Stimulated activated CD4-positive, alpha-beta T cell treated with anti-CD3 and anti-CD28 coated beads, Interleukin-12 subunit alpha, Interleukin-12 subunit beta, amount 100 ng/mL, for 24 hours (primary cell): ENCODE measurements around the gene ITGA2B.
"Not testable (repeated sequence)": the region's sequence is repeated elsewhere in the genome, so short reads cannot be mapped to it uniquely, and the experiment has no call there.

ENCODE experiments used
- DNase-seq, 2 experiments: peaks; one replicate each; pipeline ENCODE4 v3.0.0-alpha.2; 2020; ENCODE audit warnings: low read depth in 2 of 2

ITGA2B gene

DNA sequence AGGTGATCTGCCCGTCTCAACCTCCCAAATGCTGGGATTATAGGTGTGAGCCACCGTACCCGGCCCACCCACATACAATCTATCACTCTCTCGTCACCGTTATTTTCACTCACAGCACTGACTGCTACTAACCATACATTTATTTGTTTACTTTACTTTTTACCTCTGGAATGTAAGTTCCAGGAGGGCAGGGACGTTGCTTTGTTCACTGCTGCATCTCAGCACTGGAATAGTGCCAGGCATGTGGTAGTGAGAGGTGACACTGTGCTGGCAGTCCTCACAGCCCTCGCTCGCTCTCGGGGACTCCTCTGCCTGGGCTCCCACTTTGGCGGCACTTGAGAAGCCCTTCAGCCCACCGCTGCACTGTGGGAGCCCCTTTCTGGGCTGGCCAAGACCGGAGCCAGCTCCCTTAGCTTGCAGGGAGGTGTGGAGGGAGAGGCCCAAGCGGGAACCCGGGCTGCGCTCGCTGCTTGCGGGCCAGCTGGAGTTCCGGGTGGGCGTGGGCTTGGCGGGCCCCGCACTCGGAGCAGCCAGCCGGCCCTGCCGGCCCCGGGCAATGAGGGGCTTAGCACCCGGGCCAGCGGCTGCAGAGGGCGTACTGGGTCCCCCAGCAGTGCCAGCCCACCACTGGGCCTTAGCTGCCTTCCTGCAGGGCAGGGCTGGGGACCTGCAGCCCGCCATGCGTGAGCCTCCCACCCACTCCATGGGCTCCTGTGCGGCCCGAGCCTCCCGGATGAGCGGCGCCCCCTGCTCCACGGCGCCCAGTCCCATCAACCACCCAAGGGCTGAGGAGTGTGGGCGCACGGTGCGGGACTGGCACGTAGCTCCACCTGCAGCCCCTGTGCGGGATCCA lies 20.8 kb downstream of the ITGA2B start:
- not testable (repeated sequence) for DNase-seq

DNA sequence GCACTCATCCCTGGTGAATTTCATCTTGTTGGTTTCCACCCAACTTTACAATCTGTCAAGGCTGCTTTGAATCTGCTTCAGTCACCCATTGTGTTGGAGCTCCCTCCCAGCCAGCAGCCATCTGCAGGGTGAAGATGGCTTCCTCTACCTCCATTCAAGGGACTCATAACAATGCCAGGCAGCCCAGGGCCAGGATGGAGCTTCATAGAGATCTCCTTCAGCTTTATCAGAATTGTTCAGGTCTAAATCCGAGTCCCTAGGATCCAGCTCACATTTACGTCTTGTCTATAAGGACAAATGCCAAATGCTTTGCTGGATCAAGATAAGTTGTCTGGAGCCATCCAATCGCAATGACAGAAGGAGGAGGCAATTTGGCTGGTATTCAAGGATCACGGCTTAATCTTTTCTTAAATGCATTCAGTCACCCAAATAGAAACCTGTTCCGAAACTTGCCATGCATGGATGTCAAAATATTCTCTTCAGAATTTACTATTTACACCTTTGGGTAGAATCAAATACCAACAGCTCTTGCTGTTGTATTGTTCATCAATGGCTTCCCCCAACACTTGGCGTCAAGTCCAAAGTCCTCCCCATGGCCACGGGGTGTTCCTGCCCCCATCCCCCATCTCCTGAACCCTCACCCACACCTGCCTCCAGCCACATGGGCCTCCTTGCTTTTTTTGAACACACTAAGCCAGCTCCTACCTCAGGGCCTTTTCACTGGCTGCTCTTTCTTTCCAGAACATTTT lies 22.0 kb downstream of the ITGA2B start:
- no peak for DNase-seq

DNA sequence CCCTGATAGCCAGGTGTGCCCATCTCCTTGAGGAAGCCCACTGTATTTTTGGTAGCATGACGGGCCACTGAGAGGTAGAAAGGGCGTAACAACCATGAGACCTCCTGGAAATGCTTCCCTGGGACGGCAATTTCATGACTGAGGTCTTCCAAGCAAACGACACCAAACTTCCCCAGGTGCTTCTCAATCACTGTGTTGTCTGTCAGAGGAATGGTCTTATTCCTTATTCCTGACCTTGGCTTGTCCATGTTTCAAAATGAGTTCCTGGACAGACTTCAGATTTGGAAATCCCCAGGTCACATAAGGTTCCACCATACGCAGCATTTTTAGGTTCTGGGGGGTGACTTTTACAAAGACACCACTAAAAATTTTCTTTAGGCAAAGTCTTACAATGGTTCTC lies 24.4 kb downstream of the ITGA2B start:
- not testable (repeated sequence) for DNase-seq

DNA sequence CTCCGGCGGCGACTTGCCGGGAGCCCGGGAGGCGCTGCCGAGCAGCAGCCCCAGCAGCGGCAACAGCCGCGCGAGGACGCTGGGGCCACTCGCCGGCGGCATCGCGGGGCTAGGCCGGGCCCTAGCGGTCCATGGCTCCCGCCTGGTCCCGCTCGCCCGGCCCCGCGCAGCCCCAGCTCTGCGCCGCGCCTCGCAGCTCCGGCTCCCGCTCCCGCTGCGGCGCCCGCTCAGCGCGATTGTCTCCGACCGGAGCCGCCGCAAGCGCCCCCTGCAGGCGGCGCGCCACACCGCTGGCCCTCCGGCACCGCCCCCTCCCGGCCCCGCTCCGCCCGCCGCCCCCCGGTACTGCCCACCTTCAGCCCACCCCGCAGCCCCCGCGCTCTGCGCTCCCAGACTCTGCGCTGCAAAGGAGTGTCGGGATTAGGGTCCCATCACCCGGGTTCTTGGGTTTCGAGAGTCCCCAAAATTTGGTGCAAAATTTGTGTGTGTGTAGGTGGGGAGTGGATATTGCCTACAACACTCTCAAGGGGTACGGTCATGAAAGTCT lies 25.8 kb downstream of the ITGA2B start, which contains the start of gene FAM171A2:
Gene FAM171A2, minus strand, starts transcription at position 241 of the 547 bp plus-strand sequence. Its CDS starts 139 bp downstream, at position 102.
- peak in 1 of 2 experiments; percentile 48 for DNase-seq

DNA sequence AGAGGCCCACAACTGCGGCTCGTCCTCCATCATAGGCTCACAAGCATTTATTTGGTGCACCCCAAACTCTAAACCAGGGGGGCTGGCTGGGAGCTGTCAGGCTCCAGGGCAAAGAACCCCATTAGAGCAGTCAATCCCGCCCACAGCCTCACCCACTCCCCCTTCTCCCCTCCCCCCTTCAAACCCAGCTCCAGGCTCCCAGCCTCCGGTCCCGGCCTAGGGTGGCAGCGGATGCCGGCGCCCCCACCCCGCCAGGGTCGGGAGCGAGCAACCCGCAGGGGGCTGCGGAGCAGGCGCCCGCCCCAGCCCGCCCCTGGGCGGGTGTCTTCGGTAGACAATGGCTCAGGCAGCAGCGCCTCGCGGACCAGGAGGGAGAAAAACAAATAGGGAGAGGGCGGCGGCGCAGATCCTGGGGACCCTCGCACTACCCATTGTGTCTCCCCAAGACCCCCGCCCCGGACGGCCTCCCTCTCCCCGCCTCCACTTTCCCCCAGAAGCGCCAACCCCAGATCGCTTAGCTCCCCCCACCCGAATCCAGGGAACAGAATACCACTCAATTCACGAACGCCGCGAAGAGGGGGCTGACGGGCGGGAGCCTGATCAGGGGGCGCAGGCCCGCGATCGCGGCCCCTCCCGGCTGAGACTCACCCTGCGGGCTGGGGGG lies 26.4 kb downstream of the ITGA2B start:
- DNase-seq: no peak

DNA sequence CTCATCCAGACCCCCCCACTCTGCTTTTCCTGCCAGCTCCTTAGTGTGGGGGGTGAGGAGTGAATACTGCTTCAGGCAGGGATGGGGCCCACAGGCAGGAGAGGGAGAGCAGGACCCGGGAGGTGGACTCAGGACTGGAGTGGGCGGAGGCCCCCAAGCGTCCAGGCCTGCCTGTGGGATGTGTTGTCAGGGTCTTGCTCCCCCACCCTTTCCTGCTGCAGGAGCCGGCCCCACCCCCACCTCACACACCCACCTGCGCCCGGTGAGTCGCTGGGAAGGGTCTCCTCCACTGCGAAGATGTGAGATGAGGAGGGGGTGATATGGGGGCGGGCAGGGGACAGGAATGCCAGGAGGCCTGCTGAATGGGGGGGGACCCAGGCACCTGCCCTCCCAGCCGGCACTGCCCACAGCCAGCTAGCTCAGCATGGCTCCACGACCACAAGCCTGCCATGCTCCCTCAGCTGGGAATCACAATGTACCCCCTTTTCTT lies 26.9 kb downstream of the ITGA2B start:
- no peak for DNase-seq

DNA sequence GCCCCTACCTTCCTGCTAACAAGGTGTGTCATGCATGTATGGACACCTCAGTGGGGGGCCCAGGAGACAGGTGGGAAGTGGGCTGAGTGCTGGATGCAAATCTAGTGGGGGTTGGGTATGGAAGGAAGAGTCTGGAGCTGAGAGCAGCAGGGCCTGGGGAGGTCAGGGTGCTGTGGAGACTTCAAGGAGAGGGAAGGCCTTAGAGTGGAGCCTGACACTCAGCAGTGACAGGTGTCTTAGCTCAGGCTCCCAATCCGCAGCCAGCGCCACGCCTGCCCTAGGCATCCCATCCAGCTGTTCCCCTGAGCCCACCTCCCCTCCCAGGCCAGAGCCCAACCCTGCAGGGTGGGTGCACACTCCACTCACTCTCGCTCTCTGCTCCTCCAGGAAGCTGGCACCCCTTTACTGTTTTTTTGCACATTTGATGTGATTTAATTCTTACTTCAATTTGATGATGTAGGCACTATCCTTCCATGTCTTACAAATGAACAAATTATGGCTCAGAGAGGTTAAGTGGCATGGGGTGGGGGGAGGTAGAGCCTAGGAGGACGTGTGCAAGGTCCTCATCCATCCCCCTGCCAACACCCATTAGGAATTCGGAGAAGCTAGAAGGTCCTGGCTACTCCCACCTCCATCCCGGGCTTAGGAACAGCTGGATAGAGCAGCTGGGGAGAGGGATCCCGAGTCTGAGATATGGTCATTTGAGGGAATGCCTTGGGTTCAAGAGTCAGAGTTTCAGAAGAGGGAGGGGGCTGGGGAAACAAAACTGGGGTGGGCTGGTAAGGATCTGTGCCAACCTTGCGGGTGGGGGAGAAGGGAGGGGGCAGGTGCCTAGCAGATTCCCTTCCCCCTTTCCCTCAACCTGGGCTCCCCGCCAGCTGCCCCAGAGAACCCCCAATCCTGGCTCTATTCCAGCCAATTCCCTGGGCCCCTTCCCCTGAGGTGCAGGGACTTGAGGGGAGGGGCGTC lies 27.9 kb downstream of the ITGA2B start:
- no peak for DNase-seq

DNA sequence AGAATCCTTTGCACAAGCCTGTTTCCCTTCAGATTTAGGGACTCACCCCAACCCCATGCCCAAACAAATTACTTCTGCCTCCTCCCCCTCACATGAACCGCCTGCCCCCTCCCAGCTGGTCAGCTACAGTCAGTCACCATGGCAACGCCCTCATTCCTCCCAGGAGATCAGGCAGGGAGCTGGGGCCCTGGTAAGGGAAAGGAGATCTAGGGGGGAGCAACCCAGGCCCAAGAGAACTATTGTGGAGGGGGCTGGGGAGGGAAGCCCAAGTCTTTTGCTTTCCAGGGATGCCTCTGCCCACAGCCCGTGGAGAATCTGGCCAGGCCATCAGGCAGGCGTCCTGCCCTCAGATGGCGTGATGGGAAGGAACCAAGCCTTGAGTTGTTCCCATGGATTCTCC lies 28.6 kb downstream of the ITGA2B start:
- no peak for DNase-seq

DNA sequence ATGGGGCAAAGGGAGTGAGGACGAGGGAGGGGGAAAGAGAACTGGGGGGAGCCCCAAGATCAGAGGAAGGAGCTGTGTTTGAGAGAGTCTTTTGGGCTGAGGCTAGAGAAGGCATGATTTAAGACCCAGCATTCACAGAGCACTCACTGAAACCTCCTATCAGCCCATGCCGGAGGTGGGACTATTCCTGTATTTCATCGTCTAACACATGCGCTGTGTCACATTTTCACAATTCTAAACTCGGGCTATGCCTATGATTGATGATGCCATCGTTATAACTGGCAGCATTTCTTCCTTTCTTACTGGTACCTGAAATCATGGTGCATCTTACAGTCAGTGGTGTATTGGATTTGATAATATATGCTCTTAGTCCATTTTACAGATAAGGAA lies 29.3 kb downstream of the ITGA2B start:
- no peak for DNase-seq

DNA sequence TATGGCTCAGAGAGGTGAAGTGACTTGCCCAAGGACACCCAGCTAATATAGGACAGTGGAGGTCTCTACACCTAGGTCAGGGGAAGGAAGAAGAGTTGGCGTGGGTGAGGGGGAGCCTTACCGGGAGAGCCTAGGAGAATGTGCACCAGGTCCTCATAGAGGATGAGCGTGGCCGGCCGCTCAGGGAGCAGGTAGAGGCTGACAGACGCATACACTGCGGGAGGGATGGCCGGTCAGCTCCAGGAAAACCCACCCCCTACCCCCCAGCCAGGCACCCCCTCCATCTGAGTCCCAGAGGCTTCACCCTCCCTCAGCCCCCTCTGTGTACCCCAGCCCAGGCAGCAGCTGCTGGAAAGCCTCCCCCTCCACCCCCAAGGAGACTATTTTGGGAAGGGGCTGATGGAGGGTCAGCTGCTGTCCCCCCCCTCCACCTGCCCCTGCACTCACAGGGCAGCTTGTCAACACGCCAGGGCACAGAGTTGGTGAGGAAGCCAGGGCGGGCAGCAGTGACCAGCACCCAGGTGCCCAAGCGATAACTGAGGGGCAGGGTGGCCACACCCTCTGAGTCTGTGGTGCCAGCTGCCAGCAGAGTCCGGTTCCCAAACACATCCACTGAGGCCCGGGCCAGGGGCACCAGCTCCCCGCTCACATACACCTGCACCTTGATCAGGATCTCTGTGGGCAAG lies 29.8 kb downstream of the ITGA2B start:
- DNase-seq: no peak

DNA sequence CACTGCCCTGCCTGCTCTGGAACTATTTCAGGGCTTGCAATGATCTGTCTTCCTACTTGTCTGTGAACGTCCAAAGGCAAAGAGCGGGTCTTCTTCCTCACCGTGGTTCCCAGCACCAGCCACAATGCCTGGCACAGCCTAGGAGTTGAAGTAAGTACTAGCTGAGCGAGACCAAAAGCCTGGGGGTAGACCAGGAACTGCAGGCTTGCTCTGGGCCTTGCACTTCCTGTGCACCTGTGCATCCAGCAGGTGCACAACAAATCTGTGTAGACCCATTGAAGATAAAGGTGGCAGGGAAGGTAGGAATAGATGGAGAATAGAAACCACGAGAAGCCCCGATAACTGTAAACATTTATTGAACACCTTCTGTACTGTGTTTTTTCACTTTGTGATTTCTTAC lies 30.4 kb downstream of the ITGA2B start:
- DNase-seq: no peak

DNA sequence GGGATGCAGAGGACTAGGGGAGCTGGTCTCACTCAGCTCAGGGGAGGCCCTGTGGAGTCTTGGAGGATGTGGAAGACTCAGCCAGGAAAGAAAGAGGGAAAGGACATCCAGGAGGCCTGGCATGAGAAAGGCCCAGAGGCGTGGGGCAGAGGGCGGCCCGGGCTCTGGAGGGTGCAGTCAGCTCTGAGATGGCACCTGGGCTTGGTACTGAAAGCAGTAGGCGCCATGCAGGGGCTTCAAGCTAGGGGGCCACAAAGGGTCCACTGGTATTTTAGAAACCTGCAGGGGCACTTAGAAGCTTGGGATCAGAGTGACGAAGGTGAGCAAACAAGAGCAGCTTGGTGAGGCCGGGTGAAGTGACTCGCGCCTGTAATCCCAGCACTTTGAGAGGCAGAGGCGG lies 31.4 kb downstream of the ITGA2B start:
- DNase-seq: no peak

DNA sequence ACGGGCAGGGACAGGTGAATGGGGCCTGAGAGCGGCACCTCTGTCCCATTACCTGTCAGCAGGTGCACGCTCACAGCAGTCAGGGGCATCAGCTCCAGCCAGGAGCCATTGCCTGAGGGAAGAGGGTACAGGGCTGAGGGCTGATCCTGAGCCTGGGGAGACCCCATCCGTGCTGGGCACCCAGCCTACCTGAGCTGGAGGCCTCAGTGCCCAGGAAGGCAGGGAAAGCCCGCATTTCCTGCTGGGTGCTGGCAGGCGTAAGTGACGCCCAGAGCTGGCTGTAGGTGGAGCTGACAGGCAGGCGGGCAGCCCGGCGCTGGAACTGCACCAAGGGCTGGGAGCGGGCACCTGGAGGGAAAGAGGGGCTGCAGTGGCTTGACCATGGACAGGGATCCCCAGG lies 33.2 kb downstream of the ITGA2B start:
- no peak for DNase-seq

DNA sequence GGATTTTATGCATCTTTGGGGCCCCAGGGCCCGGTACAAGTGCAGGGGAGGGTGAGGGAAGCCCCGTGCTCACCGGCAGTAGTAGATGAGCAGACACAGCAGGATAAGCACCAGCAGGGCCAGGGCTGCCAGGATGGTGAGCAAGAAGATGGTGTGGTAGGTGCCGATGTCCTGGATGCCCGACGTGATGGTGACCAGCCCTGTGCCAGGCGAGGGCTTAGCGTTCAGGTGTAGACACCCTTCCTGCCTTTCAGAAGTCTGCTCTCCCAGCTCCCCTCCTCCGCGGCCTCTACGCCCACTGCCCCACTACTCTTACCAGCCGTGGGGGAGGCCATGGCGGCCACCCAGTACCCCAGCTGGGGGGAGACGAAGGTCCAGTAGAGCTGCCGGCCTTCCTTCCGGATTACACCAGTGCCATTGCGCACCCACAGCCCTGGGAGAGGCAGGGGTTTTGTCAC lies 33.8 kb downstream of the ITGA2B start:
- no peak for DNase-seq

DNA sequence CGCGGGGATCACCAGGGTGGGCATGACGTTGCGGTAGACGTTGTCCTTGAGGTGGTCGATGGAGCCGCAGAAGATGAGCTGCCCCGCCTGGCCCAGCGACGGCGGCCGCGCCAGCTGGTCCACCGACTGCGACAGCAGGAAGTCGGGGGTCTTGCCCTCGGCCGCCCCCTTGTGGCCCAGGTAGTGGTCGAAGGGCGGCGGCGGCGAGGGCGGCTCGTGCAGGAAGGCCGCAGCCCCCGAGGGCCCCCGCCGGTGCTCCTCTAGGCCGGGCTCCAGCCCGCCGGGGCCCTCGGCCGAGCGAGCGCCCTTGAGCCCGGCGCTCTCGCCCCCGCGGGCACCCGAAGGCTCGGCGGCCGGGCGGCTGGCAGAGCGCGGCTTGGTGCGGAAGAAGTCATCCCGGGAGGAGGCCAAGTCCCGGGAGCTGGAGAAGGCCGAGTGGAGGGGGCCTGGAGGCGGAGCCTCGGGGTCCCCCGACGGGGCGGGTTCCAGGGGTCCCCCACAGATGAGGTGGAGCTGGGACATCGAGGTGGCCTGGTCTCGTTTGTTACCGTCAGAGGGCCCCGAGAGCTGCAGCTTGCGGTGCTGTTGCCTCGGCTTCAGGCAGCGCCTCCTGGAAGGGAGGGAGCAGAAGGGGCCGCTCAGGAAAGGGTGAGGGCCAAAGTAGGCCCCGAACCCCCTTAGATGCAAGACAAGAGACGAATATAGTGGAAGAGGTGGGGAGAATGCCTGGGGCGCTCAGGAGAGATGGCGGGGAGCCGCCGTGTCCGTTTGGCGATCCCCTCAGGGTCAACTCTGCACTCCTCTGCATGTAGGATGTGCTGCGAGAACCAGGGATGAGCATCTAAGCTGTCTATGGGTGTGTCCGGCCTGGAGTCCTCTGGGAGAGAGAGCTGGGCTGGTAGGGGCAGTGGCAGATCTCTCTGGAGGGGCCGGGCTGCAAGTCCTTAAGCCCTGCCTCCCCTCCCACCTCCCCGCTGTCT lies 34.6 kb downstream of the ITGA2B start:
- DNase-seq: peak in 1 of 2 experiments; percentile 44

DNA sequence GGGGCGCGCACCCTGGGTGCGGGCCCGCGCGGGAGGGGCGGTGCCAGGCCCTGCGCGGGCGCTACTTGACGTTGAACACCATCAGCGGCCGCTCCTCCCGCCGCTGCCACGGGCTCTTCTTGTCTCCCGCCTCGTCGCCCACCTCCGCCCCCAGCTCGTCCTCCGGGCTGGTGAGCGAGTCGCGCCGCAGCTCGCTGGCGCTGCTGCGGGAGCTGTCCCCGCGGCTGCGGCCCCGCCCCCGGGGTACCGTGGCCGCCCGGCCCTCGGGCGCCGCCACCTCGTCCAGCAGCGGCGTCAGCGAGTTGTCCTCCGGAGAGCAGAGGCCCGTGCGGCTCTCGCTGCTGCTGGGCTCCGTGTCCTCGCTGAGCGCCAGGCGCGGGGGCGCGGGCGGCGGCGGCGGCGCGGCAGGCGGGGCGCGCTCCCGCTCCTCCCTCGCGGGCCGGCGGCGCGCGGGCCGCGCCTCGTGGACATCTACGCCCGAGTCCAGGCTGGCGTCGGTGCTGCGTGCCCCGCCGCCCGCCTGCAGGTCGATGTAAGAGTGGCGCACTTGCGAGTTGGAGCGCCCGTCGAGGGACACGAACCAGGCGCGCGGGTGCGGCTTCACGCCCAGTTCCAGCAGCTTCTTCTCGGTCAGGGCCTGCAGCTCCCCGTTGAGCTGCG lies 35.6 kb downstream of the ITGA2B start:
- no peak for DNase-seq

DNA sequence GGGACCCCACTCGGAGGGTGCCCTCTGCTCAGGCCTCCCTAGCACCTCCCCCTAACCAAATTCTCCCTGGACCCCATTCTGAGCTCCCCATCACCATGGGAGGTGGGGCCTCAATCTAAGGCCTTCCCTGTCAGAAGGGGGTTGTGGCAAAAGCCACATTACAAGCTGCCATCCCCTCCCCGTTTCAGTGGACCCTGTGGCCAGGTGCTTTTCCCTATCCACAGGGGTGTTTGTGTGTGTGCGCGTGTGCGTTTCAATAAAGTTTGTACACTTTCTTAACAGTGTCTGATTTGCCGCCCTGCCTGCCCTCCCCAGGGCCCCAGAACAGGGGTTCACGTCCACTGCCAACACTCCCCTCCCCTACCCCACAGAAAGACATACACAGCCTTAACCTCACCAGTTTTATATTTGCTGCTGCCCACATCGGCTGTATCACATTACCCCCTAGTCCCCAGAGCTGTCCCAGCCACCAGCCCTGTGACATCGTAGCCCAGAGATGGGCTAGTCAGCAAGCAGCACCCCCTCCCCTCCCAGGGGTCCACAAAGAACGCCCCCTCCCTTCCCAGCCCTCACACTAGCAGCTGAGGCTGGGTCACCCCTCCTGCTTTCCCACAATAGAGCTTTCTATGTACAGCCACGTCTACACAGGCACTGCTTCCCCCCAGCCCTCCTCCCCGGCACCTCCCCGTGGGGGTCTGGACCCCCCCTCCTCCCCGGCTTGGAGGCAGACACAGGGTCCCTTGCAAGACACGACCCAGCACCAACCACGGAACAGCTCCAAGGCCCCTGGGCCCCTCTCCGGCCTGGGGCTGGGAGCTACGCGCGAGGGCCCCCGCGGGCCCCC lies 36.4 kb downstream of the ITGA2B start:
- no peak for DNase-seq
